GM12891 (cell line): ENCODE results near the gene WIPF1.

Experiments
- POLR2A ChIP-seq: IDR thresholded peaks from 2 replicates; pipeline ENCODE4 v1.6.1; 2011; ENCODE audit warnings: low read depth, low read length, control low read depth
- POLR2AphosphoS5 ChIP-seq: IDR thresholded peaks from 2 replicates; pipeline ENCODE4 v1.6.1; 2011; ENCODE audit warnings: low read depth, low read length, control low read depth
- TAF1 ChIP-seq: IDR thresholded peaks from 2 replicates; pipeline ENCODE4 v1.6.1; 2011; ENCODE audit warnings: low read depth, low read length, control low read depth

GRCh38 chr2:174516501-174517378, 80.9 kb downstream of the WIPF1 start:
- TF ChIP-seq POLR2A (no peak), POLR2AphosphoS5 (no peak), TAF1 (no peak)
